Prostate gland (tissue), 2 donors: ENCODE measurements around the gene SPOCK1.

Experiments
- POLR2A ChIP-seq: fragments of 450-650 bp; IDR thresholded peaks from one replicate; pipeline ENCODE4 v1.6.1; 2016; ENCODE audit warnings: antibody characterized with exemption, mild to moderate bottlenecking
- POLR2AphosphoS5 ChIP-seq: sonication (generic); formaldehyde crosslinking; IDR thresholded peaks from one replicate; pipeline ENCODE4 v1.6.1; 2017; ENCODE audit warnings: antibody characterized with exemption
- TF ChIP-seq, protein P1 (sequence below), 4 experiments: fragments of 200-600 bp in 2 of 4; fragments of 450-650 bp in 2 of 4; sonication (generic) in 2 of 4; IDR thresholded peaks; 1 replicate in 3 of 4; 2 replicates in 1 of 4; pipeline ENCODE4 v1.5.1; 2016 to 2019; ENCODE audit warnings: antibody characterized with exemption in 4 of 4, mild to moderate bottlenecking in 2 of 4, moderate library complexity in 2 of 4

- TF ChIP-seq, protein P1, sequence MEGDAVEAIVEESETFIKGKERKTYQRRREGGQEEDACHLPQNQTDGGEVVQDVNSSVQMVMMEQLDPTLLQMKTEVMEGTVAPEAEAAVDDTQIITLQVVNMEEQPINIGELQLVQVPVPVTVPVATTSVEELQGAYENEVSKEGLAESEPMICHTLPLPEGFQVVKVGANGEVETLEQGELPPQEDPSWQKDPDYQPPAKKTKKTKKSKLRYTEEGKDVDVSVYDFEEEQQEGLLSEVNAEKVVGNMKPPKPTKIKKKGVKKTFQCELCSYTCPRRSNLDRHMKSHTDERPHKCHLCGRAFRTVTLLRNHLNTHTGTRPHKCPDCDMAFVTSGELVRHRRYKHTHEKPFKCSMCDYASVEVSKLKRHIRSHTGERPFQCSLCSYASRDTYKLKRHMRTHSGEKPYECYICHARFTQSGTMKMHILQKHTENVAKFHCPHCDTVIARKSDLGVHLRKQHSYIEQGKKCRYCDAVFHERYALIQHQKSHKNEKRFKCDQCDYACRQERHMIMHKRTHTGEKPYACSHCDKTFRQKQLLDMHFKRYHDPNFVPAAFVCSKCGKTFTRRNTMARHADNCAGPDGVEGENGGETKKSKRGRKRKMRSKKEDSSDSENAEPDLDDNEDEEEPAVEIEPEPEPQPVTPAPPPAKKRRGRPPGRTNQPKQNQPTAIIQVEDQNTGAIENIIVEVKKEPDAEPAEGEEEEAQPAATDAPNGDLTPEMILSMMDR (IDR thresholded peaks at IDR 0.05): no peak
- no peak for TF ChIP-seq POLR2A
- TF ChIP-seq POLR2AphosphoS5: no peak
These were observed 2.2 kb downstream of the SPOCK1 start for GRCh38 chr5:137496919-137497318.
